Measurements from ENCODE around the gene SLC44A1.

- TF ChIP-seq PATZ1 (CRISPR knock-in tag; IDR thresholded peaks at IDR 0.05) (no peak), U2AF2 (IDR thresholded peaks at IDR 0.05; ENCODE audit: low read depth, low read length) (no peak)
Measured at GRCh38 chr9:105320568-105320967, 76.1 kb downstream of the SLC44A1 start.
